Nucleus accumbens (tissue), 56 donors: Measurements from ENCODE around the gene PSMG4.
A peak's percentile ranks its signal among the peaks of the same experiment; 100 is the strongest.

Experiments
- DNase-seq, 56 donors: peaks; one replicate each; lab custom pipeline; 2025; lab: John Stamatoyannopoulos, UW

PSMG4 gene

DNA sequence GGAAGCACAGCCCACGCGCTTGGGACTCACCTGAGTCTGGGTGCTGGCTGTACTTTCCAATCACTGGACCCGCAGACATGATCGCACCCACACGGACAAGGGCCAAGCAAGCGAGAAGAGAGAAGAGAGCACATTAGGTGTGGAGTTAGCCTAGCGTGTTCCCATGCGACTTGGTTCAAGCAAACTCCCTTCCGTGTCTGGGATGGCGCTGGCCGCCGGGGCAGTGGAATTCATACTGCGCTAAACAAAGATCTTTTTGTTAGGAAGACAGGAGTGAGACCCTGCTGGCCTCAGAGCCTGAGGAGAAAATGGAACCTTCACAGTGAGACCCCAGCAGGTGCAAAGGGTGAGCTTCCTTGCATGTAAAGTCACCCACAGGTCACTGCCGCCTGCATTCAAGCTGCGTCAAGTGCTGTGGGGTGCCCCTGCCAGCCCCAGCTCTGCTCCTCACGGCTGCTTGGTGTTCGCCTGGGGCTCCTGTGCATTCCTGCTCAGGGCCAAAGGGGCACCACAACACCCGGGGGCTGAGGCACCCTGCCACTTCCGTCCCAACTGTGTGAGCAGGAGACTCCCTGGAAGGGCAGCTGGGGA, 26.4 kb downstream of the PSMG4 start:
- DNase-seq = peak in 16 of 56 donors; percentile 17 to 45 (median 32)

DNA sequence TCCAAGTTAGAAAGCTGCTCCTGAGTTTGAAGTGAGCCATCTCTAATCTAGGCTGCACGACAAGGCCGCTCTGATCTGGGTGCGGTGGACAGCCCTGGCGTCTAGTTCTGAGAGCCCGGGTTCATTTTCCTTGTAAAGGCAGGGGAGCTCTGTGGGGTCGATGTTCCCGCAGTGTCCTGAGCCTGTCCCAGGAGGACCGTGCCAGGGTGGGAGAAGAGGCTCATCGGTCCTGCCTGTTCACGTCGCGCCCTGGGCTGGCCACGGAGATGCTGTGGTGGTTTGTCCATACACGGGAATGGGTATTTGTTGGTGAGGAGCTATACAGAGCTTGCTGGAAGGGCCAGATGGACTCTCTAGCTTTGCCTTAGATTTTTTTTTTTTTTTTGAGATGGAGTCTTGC, 27.0 kb downstream of the PSMG4 start:
- DNase-seq = no peak

DNA sequence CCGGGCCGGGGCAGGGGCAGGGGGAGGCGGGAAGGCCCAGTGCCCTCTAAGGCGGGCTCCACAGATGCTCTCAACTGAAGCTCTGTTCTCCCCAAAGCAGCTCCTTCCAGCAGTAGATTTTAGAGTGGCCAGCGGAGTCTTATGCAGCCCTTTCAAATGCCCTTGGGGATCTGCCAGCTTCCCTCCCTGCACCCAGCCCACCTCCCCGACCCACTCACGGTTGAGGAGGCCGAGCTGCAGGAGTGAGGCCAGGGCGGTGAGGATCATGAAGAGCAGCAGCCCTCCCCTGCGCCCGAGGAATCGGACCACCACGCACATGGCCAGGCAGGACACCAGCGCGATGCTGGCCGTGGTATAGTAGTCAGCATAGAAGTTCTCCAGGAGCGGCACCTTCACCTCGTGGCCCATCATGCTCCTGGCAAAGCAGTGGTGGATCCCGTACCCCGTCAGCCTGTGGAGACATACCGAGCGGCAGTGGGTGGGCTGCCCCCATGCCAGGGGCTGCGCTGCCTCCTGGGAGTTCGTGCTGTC, 28.0 kb downstream of the PSMG4 start:
- DNase-seq = no peak

DNA sequence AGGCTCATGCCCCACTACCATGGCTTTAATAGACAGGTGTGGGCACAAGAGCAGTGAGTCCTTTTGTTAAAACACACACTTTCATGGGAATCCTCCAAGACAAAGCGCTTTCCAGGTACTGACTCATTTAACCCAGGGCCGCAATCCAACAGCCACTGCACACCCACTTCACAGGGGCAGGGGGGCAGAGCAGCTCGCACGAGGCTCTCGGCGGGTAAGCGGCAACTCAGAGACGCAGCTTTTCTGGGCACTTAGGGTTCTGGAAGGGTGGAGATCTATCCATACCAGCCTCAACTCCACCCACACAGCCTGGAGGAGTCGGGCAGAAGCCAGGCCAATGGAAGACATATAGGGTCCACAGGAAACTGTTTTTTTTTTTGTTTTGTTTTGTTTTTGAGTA, 28.6 kb downstream of the PSMG4 start:
- DNase-seq = no peak

DNA sequence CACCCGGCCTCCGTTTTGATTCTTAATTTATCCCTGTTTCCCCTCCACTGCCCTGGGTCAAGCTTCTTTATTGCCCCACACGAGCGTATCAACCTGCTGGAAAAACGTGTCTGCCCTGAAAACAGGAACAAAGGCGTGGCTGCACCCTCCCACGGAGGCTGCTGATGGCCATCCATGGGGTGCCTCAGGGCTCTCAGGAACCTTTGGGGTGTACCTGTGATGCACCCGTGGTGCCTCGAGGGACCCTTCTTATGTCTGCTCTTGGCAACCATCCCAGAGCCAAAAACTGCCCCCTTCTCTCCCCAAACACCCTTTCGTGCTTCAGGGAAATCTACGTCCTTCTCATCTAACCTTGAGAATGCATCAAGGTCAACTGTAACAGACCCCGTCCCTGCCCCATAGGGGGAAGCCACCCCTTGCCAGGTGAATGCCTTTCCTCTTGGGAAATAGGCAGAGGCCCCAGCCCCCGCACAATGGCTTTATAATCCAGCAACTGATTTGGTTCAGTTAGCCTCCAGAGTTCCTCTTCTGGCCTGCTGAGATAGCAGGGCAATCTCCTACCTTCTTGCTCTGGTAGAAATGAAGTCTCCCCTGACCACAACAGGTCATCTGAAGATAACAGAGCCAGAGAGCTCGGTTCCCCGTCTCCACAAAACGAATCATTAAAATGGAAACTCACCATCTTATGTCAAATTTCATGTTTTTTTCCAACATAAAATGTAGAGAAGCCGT, 29.4 kb downstream of the PSMG4 start:
- no peak for DNase-seq

DNA sequence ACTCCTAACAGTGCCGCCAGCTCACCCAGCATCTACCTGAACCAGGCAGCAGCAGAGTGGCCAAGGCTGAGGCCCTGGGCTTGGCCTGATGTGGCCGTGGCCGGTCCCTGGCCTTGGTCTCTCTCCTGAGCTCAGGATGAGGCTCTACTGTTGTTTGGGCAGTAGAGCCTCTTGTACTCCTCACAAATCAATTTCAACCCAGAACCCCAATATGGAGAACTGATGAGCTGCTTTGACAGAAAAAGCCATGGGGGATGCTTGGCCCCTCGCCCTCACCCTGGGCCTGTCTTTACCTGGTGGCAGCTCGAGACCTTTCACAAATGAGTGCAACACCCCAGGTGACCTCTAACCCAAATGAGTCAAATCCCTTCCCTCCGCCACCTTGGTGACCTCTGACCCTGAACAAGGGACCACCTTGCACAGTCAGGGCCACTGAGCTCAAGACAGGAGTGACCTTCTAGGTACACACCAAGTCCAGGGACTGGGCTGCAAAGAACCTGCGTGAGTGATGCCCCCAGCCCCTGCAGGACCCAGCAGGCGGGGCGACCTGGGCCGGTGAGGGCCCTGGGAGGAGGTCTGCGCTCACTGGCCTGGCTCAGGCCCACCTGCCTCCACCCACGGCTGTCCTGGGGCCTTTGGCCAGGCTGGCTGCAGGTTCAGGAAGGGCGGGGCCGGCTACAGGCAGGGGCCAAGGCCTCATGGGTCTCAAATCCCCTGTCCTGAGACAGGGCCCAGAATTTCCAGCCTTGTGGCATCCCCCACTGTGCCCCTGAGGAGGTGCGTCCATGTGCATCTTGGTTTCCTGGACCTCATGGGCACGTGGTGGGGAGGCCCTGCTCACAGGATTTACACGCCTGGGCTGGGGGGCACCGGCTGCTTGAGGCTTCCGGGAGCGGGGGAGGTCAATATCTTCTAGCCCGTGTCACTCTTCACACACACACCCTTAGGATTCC, 30.2 kb downstream of the PSMG4 start:
- no peak for DNase-seq

DNA sequence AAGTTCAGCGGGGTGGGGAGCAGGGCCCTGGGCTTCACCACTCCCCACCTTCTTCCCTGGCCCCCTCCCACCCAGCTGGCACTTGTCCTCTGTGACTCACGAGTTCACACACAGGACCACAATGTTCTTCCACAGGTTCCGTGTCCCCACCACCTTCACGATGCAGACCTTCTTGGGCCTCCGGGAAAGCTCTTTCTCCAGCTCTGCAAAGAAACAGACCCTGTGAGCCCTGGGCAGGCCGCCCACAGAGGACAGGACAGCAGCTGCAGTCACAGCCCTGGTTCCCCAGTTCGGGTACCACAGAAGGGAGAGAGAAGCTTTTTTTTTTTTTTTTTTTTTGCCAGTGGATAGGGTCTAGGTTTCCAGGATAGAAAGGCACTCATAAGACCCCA, 30.9 kb downstream of the PSMG4 start:
- DNase-seq = no peak

DNA sequence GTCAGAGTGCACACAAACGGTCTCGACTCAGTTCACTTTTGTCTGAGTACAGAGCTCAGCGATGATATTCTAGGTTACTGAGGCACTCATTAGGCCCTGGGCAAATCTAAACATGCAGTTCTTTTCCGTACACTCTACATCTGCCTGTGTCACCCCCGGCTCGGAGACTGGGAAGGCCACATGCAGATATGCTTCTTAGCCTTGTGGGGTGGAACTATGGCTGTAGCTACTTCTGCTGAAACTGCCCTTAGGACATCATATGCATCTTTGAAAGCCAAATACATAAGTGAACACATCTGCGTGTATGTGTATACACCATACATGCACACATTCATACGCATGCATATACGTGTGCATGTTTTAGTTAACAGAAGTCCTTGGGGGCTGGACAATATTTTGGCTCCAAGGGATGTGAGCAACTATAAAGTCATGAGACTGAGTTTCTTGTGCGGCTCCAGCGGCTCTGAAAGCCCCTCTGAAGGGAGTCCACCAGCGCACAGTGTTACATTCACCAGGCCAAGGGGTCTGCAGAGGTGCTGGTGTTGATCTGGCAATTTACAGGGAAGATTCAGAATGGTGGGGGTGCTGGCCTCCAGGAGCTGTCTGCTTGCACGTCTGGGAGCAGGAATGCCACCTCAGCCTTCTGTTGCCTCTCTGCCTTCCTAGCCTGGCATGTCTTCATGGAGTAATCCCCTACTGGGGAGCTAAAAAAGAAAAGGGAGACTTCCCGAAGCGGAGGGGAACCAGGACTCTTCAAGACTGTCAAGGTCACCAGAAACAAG, 31.6 kb downstream of the PSMG4 start:
- no peak for DNase-seq

DNA sequence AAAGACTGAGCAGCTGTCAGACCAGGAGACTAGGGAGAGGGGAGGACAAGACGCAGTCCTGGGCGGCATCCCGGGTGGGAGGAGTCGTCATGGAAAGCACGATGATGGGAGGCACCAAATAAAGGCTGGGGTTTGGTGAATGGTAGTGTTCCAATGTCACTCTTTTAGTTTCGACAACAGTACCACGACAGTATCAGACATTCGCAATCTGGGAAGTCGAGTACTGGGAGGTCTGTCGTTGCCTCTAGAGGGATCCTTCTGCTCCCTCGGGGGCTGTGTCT, 32.1 kb downstream of the PSMG4 start:
- DNase-seq = no peak

DNA sequence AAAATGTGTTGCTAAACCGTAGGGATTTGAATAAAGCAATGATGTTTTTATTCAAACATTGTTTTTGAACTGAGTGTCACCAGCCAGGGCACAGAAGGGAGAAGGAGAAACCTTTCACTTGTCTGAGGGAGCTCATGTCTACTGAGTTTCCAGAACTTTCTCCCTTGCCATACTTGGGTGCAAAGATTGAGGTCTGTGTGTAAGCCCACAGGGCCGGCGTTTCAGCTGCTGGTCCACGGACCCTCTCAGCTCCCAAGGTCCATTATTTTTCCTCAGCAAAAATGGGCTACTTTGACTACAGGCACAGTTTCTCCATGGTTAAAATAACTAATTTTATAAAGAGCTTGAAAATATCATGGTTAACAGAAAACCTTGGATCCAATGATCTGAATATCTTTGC, 32.6 kb downstream of the PSMG4 start:
- DNase-seq = no peak

DNA sequence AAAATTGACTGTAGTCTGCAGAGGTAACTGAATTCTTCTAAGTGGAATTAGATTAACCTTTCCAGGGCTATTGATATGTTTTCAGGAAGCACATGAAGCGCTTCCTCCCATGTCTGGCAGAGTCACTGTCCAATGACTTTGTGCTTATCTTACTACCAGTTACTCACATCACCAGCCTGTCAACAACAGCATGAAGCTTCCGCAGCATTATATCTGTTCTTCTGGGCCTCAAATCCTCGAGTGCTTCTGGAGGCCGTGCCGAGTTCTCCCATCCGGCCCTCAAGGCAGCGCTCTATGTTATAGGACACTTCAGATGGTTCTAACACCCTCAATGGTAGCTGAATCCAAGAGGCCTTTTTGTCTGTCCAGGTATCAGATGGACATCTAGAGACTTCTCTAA, 33.2 kb downstream of the PSMG4 start:
- DNase-seq = no peak

DNA sequence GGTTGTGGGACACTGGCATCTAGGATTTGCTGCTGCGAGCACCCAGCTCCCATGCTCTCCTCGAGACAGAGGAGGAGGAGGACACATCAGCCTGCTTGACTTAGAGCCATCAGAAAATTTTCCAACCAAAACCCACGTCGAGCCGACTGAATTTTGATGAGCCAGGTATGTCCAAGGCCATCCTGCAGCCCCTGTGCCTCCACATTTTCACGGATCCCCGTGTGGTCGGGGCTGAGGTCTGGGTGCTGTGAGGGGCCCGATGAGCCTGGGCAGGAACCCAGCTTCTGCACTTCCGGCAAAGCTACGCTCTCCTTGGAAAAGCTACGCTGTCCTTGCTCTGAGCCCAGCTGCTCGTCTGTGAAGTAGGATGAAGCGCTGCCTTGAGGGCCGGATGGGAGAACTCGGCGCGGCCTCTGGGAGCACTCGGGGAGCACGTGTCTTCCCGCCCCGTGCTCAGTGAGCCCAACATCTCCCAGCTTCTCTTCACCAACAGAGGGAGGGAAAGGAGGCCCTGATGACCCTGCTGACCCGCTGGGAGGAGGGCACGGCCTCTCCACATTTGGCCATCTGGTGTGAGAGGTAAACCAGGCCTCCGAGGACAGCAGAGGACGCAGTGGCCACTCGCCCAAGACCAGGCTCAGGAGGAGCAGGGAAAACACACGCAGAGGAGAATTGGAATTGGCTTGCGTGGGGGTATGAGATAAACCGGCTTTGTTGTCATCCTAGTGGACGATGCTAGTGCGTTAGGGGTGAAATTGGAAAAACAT, 33.9 kb downstream of the PSMG4 start:
- no peak for DNase-seq

DNA sequence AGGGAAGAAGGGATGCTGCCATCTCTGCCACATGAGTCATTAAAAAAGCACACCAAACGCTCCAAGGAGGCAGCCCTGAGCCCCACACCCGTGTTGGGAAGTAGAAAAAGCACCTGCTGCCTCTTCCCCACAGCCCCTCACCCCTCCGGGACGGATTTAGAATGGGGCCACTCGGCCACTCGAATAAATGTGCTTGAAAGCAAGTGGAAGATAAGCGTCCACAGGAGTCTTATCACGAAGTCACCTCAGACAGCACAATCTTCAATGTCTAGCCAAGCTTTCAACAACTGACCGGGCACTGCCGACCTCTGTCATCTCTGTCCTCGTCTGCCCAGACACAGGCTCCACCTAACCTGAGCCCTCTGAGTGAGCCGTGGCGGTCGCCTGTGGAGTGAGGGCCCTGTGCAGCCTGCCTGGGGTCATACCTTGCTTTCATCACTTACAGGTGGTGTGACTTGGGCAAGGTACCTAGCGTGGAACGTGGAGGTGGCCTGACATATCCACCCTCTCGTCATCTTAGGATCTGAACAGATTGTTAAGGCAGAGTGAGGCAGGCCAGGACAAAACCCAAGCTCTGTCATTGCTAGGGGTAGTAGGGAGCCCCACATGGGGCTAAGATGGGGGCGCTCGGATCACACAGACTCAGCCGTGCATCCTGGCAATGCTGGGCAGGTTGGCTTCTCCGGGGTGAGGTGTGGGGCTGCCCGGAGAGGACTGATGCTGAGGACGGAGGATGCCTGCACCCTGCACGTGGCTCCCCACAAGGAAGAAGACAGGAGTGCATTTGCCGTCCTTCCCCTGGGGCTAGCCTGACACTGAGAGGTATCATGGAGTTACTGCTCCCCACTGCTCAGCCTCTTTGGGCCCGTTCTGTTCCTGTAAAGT, 34.8 kb downstream of the PSMG4 start:
- no peak for DNase-seq

DNA sequence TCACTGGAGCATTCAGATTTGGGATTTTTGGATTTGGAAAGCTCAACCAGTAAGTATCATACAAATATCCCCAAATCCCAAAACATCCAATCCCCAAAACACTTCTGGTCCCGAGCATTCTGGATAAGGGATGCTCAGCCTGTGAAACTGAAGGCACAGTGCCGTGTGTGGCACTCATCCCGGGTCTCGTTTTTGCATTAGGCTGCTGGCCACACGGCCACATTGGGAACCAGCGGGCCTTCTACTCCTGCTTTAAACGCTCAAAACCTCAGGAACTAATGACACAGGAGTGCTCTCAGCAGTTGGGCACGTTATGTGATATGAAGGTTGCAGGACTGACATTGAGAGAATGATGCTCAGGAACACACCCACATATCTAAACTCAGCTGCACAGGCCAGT, 35.6 kb downstream of the PSMG4 start:
- DNase-seq = no peak

DNA sequence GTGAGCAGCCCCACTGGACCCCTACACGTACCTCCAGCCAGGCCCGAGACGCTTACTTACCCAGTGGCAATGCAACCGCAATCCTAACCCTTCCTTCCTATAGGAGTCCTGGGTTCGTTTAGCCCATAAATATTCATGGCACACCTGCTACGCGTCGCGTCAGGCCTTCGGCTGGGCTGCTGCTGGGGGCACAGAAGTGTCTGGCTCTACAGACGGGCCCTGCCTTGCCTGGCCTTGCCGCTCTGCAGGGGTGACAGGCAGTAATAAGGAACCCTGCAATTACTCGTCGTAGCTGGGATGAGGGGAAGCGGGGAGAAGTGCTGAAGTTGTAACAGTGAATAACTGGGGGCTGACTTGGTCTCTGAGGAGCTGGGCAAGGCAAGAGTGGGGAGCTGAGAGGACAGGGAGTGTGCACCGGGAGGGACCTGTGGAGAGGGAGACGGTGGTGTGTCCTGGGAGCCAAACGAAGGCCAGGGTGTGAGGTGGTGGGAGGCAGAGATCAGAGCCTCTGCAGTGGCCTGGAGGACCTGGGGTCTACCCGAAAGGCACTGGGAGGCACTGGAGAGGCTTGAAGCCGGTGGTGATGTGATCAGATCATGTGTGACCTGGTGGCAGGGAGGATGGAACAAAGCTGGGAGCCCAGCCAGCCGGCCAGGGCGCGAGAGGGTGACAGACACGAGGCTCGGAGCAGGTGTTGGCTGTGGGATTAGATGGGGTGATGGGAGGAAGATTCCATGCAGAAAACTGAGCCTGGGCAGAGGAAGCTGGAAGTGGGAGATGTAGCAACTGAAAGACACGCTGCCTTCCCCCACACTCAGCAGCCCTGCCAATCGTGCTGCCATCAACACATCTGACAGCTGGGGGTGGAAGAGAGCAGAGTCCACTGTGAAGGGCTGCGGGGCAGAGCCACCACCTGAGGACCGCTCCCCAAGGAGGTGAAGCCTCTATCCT, 36.4 kb downstream of the PSMG4 start:
- DNase-seq = peak in 32 of 56 donors; percentile 12 to 74 (median 36)

DNA sequence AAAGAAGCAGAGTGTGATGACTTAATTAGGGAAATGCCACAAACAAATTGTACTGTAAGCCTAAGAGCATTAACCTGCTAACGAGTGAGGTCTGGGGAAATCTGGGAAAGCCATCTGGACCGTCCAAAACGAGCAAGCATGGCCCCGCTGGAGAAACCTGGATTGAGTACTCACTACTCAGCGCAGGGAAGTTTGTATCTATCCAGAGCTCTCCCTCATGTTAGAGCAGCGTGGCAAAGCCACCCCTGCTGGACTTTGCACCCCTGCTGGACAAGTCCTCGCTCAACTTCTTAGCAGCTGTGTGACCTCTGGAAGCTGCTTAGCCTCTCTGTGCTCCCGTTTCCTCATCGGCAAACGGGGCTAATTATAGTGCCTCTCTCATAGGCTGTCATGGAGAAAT, 37.3 kb downstream of the PSMG4 start:
- no peak for DNase-seq

DNA sequence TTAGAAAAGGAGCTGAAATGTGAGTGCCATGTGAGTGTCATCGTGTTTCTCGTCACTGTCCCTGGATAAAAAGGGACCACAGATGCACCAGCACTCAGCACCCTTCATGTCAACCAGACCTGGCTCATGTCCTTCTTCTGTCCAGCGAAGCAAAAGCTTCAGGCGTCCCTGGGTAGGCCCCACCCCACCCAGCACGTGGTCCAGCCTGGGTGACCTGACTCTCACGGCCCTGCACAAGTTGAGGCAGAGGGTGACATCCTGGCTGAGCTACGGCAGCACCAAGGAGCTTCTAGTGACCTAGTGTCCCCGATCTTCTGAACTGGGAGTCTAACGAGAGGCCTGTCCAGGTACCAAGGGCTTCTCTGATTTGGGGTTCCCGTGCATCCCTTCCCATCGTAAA, 37.8 kb downstream of the PSMG4 start:
- no peak for DNase-seq

DNA sequence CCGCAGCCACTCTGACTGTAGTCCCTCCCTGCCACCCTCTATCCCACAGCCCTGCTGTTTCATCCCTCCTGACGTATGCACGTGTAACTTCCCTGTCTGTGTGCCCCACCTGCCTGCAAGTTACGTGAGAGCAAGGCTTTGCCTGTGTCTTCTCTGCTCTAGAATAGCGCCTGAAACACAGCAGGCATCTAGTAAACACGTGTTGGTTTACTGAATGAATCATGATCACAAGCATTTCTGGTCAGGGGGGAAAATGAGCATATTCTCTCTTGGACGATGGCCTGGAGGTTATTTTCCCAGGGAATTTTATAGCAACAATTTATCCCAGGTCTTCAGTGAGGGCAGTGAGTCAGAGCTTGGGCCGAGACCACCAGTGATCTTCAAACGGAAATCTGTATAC, 38.3 kb downstream of the PSMG4 start:
- no peak for DNase-seq
